ENCODE results near the gene ZAP70. TPM values are rescaled to one million over a fixed set of nuclear protein-coding genes. Genes with fewer than 3 reads are reported as not detected.

The ZAP70 gene
- total RNA-seq, 1 experiment from 2014 or later: not detected

DNA sequence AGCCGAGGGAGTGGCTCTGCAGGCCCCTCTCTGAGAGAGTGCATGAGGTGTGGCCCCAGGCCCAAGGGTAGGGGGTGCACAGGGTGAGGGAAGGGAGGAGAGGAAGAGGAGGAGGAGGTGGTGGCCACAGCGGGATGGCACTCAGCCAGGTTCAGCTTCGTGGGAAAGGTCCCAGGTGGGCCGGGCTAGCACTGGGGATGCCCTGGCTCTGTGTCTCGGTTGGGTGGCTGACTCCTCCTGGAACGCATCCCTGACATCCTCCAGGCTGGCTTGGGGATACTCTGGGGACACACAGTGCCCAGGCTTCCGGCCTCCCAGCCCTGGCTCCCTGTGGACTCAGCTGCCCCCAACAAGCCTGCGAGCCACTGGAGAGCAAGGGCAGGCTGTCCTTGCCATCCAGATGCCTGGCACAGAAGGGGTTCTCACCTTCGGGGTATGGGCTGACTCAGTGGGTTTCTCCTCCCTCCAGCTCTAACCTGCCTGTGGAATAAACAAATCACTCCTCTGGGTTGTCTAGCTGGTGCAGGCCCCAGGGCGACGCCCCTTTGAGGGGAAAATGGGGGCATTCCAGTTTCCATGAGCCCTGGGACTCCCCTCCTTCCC is 582 bp upstream of the ZAP70 start:
- in situ Hi-C loops (cut with HindIII; ENCODE audit: low pct_unique_long_range_greater_than_20kb, low sequenced_read_pairs): no loop called here

DNA sequence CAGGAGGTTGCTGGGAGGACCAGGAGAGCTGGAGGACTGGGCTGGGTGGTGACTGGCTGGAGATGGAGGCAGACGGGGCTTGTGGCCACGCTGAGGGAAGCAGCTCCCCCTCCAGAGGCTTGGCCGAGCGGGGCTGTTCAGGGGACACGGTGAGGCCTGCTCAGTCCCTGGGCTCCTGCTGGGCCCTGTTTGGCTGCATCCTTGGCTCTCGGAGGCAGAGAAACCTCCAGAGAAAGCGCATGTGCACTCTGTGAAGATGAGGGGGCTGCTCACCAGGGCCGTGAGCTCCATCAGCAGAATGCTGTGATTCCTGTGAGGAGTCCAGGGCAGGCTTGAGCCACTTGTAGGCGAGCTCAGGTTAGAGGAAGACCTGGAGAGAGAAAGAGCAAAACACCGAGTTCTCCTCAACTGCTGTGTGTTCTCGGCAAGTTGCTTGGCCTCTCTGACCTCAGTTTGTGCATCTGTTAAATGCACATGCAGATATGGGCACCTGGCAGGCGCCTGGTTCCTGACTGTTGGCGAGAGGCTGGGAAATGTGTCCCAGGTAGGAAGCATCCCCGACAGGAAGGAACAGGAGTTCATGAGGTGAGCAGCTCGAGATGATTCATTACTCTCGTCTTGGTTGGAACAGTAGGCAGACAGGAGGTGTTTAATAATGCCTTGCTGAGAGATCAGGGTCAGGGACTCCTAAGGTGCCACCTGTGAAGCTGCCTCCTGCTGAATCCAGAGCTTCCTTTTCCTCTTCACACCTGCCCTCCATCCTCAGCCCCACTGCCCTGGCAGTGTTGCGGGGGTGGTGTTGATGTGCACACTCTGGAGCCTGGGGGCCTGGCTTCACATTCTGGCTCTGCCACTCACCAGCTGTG is 941 bp downstream of the ZAP70 start:
- in situ Hi-C loops (cut with HindIII; ENCODE audit: low pct_unique_long_range_greater_than_20kb, low sequenced_read_pairs): no loop called here
- no peak for DNase-seq (ENCODE audit: low read depth, low spot score)

More for the DNA sequence above, 582 bp upstream of the ZAP70 start:
- DNase-seq (ENCODE audit: low read depth, low spot score): no peak

DNA sequence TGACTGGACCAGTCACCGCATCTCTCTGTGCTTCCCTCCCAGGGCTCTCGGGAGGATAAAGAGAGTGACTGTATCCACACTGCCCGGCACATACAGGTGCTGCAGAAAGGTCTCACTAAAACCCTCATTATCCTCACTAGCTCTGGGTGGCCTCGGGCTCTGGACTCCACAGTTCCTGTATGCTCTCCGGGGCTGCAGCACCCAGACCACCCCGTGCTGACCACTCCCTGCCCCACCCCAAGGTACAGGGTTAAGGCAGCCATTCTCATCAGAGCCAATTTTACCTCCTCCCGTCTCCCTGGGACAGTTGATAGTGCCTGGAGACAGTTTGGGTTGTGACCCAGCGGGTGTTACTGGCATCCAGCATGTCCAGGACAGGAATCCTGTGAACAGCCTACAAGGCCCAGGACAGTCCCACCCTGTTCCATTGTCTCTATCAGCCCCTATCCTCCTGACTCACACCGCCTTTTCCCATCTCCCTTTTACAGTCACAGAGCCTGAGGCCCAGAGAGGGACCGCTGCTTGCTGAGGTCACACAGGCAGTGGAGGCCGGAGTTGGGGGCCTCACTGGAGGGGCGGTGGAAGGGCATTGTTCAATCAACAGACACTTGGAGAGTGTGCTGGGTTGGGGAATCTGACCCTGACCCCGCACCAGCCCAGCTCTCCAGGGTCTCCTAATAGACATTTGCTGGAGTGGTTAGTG is 1.7 kb downstream of the ZAP70 start:
- DNase-seq (ENCODE audit: low read depth, low spot score): no peak
- in situ Hi-C loops (cut with HindIII; ENCODE audit: low pct_unique_long_range_greater_than_20kb, low sequenced_read_pairs): no loop called here

DNA sequence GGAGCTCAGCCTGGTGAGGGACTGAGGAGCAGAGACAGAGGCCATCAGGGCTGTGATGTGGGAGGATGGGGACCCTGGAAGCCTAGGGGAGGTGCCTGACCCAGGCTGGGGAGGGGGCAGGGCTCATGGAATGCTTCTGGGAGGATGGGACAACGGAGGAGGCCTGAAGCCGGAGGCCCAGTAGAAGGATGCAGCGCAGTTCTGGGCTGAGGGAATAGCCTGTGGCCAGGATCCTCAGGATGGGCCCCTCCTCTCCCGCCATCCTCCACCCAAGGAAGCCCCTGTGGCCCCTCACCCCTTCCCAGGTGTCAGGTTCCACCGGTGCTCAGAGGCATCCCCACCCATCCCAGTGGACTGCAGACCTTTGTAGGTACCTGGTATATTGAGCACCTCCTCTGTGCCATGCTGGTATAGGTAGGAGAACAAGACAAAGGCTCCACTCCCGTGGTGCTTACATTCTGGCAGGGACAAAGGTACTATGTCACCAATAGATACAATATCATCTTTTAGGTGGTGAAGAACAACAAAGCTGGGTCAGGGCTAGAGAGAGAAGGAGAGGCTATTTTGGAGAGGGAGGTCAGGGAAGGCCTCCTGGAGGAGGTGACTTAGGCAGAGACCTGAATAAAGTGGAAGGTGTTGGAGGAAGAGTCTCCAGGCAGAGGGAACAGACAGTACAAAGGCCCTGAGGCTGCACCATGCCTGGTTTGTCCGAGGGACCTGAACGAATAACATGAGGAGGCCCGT is 2.7 kb downstream of the ZAP70 start:
- in situ Hi-C loops (cut with HindIII; ENCODE audit: low pct_unique_long_range_greater_than_20kb, low sequenced_read_pairs): no loop called here
- no peak for DNase-seq (ENCODE audit: low read depth, low spot score)

DNA sequence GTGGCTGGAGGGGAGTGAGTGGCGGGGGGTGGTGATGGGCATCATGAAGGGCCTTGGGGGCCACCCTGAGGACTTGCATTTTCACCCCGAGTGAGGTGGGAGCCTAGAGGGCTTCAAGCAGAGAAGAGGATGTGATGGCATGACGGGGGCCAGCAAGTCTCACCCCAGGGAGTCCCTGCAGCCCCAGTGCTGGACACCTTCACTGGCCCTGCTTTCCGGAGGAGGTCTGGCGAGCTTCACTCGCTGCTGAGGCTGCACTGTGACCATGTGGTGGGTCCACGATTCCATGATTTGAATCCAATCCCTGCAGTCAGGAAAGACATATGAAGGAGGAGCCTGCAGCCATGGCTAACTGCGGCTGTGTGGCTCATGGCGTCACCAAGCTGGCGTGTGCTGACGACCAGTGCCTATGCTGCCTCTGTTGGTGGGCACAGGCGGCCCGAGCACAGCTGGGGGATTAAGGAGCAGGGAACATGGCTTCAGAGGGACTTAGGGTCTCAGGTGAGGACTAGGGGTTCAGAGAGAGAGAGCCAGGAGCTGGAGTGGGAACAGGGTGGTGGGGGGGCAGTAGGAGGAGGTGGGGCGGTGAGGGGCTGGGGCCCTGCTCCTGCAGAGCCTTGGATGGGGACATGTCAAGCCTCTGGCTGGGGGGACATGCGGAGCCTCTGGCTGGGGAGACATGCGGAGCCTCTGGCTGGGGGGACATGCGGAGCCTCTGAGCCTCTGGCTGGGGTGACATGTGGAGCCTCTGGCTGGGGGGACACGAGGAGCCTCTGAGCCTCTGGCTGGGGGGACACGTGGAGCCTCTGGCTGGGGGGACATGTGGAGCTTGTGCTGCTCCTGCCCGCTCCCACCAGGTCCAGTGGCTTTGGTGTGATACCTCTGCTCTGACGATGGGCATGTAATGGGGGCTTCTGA is 3.6 kb downstream of the ZAP70 start:
- DNase-seq (ENCODE audit: low read depth, low spot score): no peak
- in situ Hi-C loops (cut with HindIII; ENCODE audit: low pct_unique_long_range_greater_than_20kb, low sequenced_read_pairs): no loop called here

DNA sequence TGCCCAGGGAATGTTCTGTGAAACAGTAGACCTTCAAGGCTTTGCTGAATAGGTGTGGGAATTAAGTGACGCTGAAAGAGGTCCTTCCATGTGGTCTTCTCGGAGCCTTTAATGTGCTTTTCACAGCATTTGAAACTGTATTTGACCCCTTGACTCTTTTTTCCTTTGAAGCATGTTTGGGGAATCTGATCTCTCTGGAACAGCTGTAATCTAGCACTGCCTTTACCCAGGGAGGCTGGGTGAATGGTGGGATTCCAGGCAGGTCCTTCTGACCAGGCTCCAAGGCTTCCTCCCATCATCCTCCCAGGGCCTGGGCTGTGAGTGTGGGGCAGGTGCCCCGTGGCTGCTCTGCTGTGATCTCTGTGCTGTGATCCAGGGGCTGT is 4.2 kb downstream of the ZAP70 start:
- in situ Hi-C loops (cut with HindIII; ENCODE audit: low pct_unique_long_range_greater_than_20kb, low sequenced_read_pairs): no loop called here

DNA sequence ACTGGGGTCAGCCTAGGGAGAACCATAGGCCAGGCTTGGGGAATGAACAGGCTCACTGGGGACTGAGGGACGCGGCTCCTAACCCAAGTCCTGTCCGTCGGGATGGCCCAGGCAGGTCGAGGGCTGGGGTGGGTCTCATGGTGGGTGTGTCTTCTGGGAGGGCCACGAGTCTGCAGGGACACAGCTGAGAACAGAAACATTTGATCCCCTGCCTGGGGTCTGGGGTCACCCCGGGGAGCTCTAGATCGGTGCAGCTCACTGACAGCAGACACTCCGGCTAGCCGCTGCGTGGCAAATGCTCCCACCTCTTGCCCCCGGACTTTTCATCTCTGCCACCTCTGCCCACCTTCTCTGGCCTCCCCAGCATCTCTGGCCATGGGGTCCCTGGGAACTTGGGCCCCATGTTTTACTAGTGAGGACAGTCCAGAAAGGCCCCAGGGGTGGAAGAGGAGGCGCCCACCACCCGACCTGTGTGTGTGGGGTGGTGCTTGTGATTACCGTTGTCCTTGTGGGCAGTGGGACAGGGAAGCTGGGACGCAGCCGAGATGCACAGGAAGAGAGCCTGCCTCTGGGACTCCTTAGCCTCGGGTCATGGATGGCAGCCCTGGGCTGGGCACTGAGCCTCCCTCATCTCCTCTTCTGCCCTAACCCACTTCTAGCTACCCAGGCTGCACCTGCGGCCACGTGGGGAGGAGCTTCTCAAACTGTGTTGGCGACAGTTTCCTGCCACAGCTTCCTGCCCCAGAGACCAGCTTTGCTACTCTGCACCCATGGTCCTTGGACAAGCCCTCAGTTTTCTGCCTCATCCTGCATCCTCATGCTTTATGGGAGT is 4.9 kb downstream of the ZAP70 start:
- in situ Hi-C loops (cut with HindIII; ENCODE audit: low pct_unique_long_range_greater_than_20kb, low sequenced_read_pairs): no loop called here
- no peak for DNase-seq (ENCODE audit: low read depth, low spot score)

More for the DNA sequence above, 4.2 kb downstream of the ZAP70 start:
- no peak for DNase-seq (ENCODE audit: low read depth, low spot score)

DNA sequence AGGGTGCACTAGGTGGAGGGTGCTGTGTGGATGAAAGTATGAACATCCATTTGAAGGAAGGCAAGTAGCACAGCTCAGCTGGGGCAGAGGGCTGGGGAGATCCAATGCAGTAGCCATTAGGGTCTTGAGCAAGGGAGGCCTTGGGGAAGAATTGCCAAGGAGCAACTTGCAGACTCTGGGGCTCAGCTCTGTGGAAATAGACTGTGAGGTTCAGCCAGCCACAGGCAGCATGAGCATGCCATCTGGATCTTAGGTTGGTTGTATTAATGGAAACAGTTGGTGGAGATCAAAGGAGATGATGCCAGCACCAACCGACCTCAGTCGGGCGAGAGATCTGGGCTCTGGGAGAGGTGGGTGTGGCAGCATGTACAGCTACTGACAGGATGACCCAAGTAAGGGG is 5.6 kb downstream of the ZAP70 start:
- no peak for DNase-seq (ENCODE audit: low read depth, low spot score)
- in situ Hi-C loops (cut with HindIII; ENCODE audit: low pct_unique_long_range_greater_than_20kb, low sequenced_read_pairs): no loop called here

DNA sequence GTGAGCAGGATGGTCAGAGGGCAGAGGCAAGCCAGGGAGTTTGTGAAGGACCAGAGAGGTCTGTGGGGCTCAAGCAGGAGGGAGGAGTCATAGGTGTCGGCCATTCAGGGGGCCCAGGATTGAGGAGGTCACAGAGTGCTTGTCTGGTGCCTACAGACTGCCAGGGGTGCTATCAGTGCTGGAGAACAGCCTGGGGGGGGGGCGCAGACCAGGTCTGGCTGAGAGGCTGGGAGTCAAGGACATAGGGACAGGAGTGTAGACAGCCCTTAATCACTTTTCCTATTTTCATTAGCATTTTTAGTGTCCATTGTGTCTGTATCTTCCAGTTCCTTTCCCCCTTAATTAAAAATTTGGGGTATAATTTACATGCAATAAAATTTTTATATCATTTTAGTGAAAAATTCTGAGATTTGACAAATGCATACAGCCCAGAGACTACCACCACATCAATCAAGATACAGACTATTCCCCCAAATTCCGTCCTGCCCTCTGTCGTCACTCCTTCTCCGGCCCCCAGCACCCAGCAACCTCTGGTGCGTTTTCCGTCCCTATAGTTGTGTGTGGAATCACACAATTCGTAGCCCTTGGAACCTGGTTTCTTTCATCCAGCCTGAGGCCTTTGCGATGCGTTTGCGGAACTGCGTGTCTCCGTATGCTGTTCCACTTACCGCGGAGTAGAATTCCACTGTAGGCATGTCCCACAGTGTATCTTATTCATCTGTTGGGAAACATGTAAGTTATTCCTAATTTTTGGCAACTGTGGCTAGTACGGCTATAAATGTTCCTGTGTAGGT is 6.2 kb downstream of the ZAP70 start:
- in situ Hi-C loops (cut with HindIII; ENCODE audit: low pct_unique_long_range_greater_than_20kb, low sequenced_read_pairs): no loop called here
- DNase-seq (ENCODE audit: low read depth, low spot score): no peak

DNA sequence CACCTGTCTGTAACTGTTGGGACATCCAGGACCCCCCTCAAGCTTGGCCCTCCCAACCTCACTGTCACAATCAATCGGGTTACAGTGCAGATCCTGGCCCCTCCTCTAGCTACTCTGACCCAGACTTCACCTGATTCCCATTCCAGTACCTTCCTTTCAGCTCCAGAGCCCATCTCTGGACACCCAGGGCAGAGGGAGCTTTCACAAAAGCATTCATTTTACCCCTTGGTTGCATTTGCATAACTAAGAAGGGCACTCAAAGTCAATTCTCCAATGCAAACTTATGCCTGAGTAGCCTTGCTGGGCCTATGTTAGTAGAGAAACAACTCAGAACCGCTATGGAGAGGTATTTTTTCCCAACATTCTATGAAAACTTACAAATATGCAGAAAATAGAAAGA is 7.4 kb downstream of the ZAP70 start:
- in situ Hi-C loops (cut with HindIII; ENCODE audit: low pct_unique_long_range_greater_than_20kb, low sequenced_read_pairs): no loop called here
- no peak for DNase-seq (ENCODE audit: low read depth, low spot score)

DNA sequence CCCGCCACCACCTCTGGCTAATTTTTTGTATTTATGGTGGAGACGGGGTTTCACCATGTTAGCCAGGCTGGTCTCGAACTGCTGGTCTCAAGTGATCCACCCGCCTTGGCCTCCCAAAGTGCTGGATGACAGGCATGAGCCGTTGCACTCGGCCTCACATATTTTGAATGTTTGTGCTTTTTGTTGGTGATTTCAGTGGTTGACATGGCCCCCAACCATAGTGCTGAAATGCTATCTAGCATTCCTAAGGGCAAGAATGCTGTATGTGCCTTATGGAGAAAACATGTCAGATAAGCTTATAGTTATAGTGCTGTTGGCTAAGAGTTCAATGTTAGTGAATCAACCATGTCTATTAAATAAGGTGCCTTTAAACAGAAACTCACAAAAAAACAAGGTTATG is 8.9 kb downstream of the ZAP70 start:
- DNase-seq (ENCODE audit: low read depth, low spot score): no peak
- in situ Hi-C loops (cut with HindIII; ENCODE audit: low pct_unique_long_range_greater_than_20kb, low sequenced_read_pairs): no loop called here

DNA sequence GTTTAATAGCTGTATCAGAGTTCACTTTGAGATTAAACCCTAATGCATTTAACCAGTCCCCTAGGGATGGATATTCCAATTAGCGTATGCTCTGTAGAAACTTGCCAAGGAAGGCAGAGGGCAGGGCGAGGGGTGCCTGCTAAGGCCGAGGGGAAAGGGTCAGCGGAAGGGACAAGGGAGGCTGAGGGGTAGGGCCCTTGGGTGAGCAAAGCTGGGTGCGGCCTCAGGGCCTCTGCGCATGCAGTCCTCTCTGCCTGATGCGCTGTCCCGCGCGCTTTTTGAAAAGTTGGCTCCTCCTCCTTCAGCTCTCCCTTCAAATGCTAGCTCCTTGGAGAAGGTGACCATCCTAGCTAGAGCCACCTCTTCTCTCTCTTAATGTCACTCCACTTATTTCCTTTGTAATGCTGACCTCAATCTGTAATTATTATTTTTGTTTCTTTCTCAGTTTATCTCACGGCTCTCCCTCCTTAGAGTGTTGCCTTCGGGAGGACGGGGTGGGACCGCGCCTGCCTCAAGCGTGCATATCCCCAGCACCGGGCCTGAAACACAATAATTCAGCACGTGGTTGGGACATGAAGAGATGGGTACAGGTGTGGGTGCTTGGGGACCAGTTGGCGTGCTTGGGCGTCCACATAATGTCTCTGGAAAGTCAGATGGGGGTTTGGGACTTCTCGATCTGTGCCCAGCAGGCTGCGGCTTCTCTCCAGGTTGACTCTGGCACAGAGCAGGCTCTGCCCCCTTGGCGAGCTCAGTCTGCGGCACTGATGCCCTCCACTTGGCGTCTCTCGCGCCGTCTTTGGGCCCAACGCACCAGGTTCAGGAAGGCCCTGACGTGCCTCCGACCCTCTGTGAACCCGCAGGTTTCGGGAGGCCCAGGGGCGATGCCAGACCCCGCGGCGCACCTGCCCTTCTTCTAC is 10.0 kb downstream of the ZAP70 start:
- no peak for DNase-seq (ENCODE audit: low read depth, low spot score)
- in situ Hi-C loops (cut with HindIII; ENCODE audit: low pct_unique_long_range_greater_than_20kb, low sequenced_read_pairs): no loop called here

DNA sequence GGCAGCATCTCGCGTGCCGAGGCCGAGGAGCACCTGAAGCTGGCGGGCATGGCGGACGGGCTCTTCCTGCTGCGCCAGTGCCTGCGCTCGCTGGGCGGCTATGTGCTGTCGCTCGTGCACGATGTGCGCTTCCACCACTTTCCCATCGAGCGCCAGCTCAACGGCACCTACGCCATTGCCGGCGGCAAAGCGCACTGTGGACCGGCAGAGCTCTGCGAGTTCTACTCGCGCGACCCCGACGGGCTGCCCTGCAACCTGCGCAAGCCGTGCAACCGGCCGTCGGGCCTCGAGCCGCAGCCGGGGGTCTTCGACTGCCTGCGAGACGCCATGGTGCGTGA is 10.7 kb downstream of the ZAP70 start:
- DNase-seq (ENCODE audit: low read depth, low spot score): no peak
- in situ Hi-C loops (cut with HindIII; ENCODE audit: low pct_unique_long_range_greater_than_20kb, low sequenced_read_pairs): no loop called here

DNA sequence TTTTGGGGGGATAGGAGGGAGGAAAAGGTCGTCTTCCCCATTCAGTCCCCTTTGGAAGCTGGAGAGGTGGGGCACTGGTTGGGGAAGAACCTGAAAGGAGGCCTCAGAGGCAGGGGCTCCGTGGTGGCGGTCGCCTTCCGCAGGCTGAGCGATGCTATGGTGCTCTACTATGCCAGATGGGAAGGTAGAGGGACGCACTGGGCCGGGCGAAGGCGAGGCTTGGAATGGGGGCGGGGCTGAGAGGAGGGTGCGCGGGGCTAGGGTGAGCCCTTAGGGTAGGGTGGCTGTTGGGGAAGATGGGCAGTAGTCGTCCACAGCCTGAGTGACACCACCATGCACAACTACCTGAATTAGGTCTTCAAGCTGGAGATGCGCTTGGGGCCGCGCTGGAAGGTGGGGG is 11.1 kb downstream of the ZAP70 start:
- no peak for DNase-seq (ENCODE audit: low read depth, low spot score)
- in situ Hi-C loops (cut with HindIII; ENCODE audit: low pct_unique_long_range_greater_than_20kb, low sequenced_read_pairs): no loop called here

Data from SK-MEL-5 (cell line).